DLD1 (cell line): ENCODE data around the gene APOA1.
"Not testable (repeated sequence)": the region's sequence is repeated elsewhere in the genome, so short reads cannot be mapped to it uniquely, and the experiment has no call there.

Experiments
- in situ Hi-C: cut with HindIII; loops from 2 replicates; pipeline ENCODE4 v1.10.0; 2017; ENCODE audit warnings: low sequenced_read_pairs

APOA1 gene

GRCh38 chr11:116835042-116835772, 2.2 kb downstream of the APOA1 start:
- in situ Hi-C loops = no loop called here

- in situ Hi-C loops = not testable (repeated sequence)
Observed at GRCh38 chr11:116834535-116835041, 2.8 kb downstream of the APOA1 start.

- in situ Hi-C loops = no loop called here
Observed at GRCh38 chr11:116833816-116834534, 3.4 kb downstream of the APOA1 start.

- in situ Hi-C loops = no loop called here
Observed at GRCh38 chr11:116833491-116833815, 4.0 kb downstream of the APOA1 start.

GRCh38 chr11:116832350-116833290, 4.8 kb downstream of the APOA1 start:
- in situ Hi-C loops = no loop called here

GRCh38 chr11:116831790-116832349, 5.6 kb downstream of the APOA1 start:
- in situ Hi-C loops = no loop called here

GRCh38 chr11:116830184-116830912, 7.1 kb downstream of the APOA1 start:
- in situ Hi-C loops = no loop called here

- in situ Hi-C loops = no loop called here
Observed at GRCh38 chr11:116829525-116830183, 7.8 kb downstream of the APOA1 start, which contains the start of gene APOC3. APOC3 (plus strand) TSS chr11:116829907; CDS start chr11:116830583, 676 bp downstream.

- in situ Hi-C loops = no loop called here
Observed at GRCh38 chr11:116828632-116829524, 8.5 kb downstream of the APOA1 start.

- in situ Hi-C loops = no loop called here
Observed at GRCh38 chr11:116827461-116827860, 10.0 kb downstream of the APOA1 start.

GRCh38 chr11:116826751-116827431, 10.5 kb downstream of the APOA1 start:
- in situ Hi-C loops = no loop called here

GRCh38 chr11:116825854-116826750, 11.3 kb downstream of the APOA1 start:
- in situ Hi-C loops = no loop called here

- in situ Hi-C loops = no loop called here
Observed at GRCh38 chr11:116825434-116825833, 12.0 kb downstream of the APOA1 start.

GRCh38 chr11:116823031-116823843, 14.2 kb downstream of the APOA1 start, which contains the start of gene APOA4:
APOA4 (minus strand) TSS chr11:116823304; CDS start chr11:116823191, 113 bp downstream.
- in situ Hi-C loops = no loop called here

GRCh38 chr11:116822575-116822974, 14.8 kb downstream of the APOA1 start:
- in situ Hi-C loops = no loop called here
